A673 (cell line): ENCODE results near the gene INPP1. TPM values are rescaled to one million over a fixed set of nuclear protein-coding genes. Genes with fewer than 3 reads are reported as not detected.
A peak's percentile ranks its signal among the peaks of the same experiment; 100 is the strongest.

Experiments
- BruUV-seq: library from RNA; stranded (reverse); fragments of 400-500 nt; replicated peaks from 2 replicates; lab custom pipeline; 2021; lab: Mats Ljungman, UMichigan
- CTCF ChIA-PET: fragments of 300-600 bp; sonication (Branson Sonifier 250); formaldehyde crosslinking; loops from one replicate; lab custom pipeline; 2022; ENCODE audit warnings: antibody characterized with exemption; lab: Charles Lee
- POLR2A ChIA-PET: fragments of 300-600 bp; sonication (Branson Sonifier 250); formaldehyde crosslinking; loops from one replicate; lab custom pipeline; 2022; ENCODE audit warnings: antibody characterized with exemption; ENCODE audit not compliant: low non-redundant PET; lab: Charles Lee
- DNase-seq: peaks from one replicate; pipeline ENCODE4 v3.0.0-alpha.2; 2015; ENCODE audit warnings: low spot score
- H3K27ac ChIP-seq: fragments of 200-600 bp; sonication (generic); 2 replicates; pipeline ENCODE4 v1.5.1; 2016; ENCODE audit warnings: mixed run types, low read depth, mild to moderate bottlenecking, mixed read lengths, antibody characterized with exemption, low read length; ENCODE audit not compliant: poor library complexity, severe bottlenecking
- H3K27me3 ChIP-seq: fragments of 200-600 bp; sonication (generic); replicated peaks from 2 replicates; pipeline ENCODE4 v1.6.1; 2017; ENCODE audit warnings: mixed run types, low read depth, mild to moderate bottlenecking, mixed read lengths, antibody characterized with exemption, low read length; ENCODE audit not compliant: insufficient read depth, poor library complexity
- H3K36me3 ChIP-seq: fragments of 200-600 bp; sonication (generic); 2 replicates; pipeline ENCODE4 v1.6.1; 2016; ENCODE audit warnings: mixed run types, mild to moderate bottlenecking, mixed read lengths, antibody characterized with exemption, low read length; ENCODE audit not compliant: insufficient read depth, poor library complexity, severe bottlenecking
- H3K4me1 ChIP-seq: fragments of 200-600 bp; sonication (generic); 2 replicates; pipeline ENCODE4 v1.6.1; 2017; ENCODE audit warnings: mixed run types, mild to moderate bottlenecking, mixed read lengths, antibody characterized with exemption, low read length; ENCODE audit not compliant: insufficient read depth, poor library complexity, severe bottlenecking
- H3K4me3 ChIP-seq: fragments of 200-600 bp; sonication (generic); 2 replicates; pipeline ENCODE4 v1.5.1; 2016; ENCODE audit warnings: low read depth, mixed run types, mild to moderate bottlenecking, mixed read lengths, low read length; ENCODE audit not compliant: poor library complexity, severe bottlenecking
- H3K9me3 ChIP-seq: fragments of 200-600 bp; sonication (generic); 2 replicates; pipeline ENCODE4 v1.6.1; 2016; ENCODE audit warnings: mixed run types, low read depth, mild to moderate bottlenecking, mixed read lengths, antibody characterized with exemption, low read length; ENCODE audit not compliant: poor library complexity, severe bottlenecking
- EZH2 ChIP-seq: fragments of 200-600 bp; sonication (generic); IDR thresholded peaks from 2 replicates; pipeline ENCODE4 v1.6.1; 2017; ENCODE audit warnings: borderline replicate concordance, low read depth, mild to moderate bottlenecking, mixed read lengths, antibody characterized with exemption, low read length; ENCODE audit not compliant: poor library complexity, severe bottlenecking
- intact Hi-C: fragments of 100-400 bp; cut with micrococcal nuclease; formaldehyde crosslinking; loops from one replicate; pipeline ENCODE4 v1.10.0; 2022; ENCODE audit not compliant: unreplicated experiment
- total RNA-seq: library from RNA; stranded (reverse); gene quantifications from 2 replicates; pipeline ENCODE4 v1.2.3, GENCODE V29; 2021
- TF ChIP-seq, protein P1 (sequence below): fragments of 300-800, 200-600 bp; sonication (generic); conservative IDR thresholded peaks from 2 replicates; pipeline ENCODE4 v1.5.1; 2017; ENCODE audit warnings: low read depth, mild to moderate bottlenecking, antibody characterized with exemption, low read length, moderate library complexity, mixed read lengths

Gene INPP1
- total RNA-seq, 1 experiment from 2014 or later, result 3.9 TPM

DNA sequence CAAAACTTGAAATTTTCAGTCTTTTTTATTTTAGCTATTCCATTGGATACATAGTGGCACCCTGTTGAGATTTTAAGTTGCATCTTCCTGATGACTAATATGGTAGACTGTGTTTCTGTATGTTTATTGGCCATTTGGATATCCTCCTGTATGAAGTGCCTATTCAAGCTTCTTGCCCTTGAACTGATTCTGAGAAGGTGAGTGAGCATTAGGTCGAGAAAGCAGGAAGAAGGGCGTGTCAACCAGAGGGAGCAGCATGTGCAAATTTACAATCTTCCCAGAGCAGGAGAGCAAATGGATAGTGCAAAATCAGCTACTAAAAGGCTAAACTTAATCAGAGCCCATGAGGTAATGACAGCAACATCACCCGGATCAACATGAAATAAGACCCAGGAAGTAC, 8.6 kb downstream of the INPP1 start:
- no peaks in the 10 kb centered on the region for H3K27me3 ChIP-seq
- H3K36me3 ChIP-seq, result no peaks in the 10 kb centered on the region
- no peaks in the 10 kb centered on the region for H3K9me3 ChIP-seq
- H3K4me3 ChIP-seq, result no peak overlapping the region
- no peak for TF ChIP-seq EZH2
- TF ChIP-seq, protein P1, sequence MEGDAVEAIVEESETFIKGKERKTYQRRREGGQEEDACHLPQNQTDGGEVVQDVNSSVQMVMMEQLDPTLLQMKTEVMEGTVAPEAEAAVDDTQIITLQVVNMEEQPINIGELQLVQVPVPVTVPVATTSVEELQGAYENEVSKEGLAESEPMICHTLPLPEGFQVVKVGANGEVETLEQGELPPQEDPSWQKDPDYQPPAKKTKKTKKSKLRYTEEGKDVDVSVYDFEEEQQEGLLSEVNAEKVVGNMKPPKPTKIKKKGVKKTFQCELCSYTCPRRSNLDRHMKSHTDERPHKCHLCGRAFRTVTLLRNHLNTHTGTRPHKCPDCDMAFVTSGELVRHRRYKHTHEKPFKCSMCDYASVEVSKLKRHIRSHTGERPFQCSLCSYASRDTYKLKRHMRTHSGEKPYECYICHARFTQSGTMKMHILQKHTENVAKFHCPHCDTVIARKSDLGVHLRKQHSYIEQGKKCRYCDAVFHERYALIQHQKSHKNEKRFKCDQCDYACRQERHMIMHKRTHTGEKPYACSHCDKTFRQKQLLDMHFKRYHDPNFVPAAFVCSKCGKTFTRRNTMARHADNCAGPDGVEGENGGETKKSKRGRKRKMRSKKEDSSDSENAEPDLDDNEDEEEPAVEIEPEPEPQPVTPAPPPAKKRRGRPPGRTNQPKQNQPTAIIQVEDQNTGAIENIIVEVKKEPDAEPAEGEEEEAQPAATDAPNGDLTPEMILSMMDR, result no peak
- intact Hi-C loops, result no loop called here
- no TSS peak for BruUV-seq
- CTCF ChIA-PET, result no interaction called here
- H3K4me1 ChIP-seq, result no peaks in the 10 kb centered on the region
- POLR2A ChIA-PET, result interaction anchor here (0.6 kb wide), 1 partner anchor 12 kb away, joined by 3 read pairs; no protein-coding TSS in a partner anchor
- peak; percentile 74 for DNase-seq
- no peak overlapping the region for H3K27ac ChIP-seq

DNA sequence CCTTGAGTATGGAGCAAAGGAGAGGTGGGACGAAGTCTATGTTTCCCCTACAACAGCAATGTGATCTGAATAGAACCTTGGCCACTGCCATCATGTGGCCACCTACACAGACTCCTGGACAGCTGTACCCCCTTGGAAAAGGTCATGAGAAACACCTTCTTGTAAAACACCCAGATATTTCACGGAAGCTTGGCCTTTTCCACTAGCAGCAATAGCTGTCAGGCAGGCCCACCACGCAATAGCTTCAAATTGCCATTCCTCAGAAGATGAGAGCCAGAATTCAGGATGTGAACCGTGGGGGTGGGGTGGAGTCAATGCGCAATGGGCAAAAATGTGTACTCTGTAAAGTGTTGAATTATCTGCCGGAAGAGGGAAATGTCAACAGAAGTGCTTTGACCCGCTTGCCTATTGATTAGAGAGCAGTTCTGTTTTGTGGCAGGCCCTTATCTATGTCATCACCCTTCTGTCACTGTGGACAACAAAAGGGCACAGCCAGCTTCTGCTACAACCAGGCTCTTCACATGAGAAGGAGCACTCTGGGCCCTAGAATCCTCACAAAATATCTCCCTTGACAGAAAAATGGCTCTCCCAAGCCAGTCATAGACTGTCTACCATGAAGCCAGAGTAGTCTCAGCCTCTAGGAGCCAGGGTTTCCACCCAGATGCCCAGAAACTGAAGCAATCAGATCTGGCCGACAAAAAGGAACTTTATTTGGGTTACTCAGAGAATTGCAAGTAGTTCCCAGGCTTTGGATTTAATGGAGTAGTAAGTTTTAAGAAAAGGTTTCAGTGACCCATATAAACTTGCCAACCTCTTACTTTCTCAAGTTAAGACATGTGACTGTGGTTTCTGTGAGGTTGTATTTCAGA, 9.5 kb downstream of the INPP1 start:
- no peaks in the 10 kb centered on the region for H3K9me3 ChIP-seq
- H3K4me1 ChIP-seq, result no peaks in the 10 kb centered on the region
- TF ChIP-seq, protein P1, result no peak
- TF ChIP-seq EZH2, result no peak
- H3K4me3 ChIP-seq, result no peak overlapping the region
- no peaks in the 10 kb centered on the region for H3K36me3 ChIP-seq
- no peak overlapping the region for H3K27ac ChIP-seq
- POLR2A ChIA-PET, result no interaction called here
- H3K27me3 ChIP-seq, result no peaks in the 10 kb centered on the region
- intact Hi-C loops, result no loop called here
- DNase-seq, result no peak
- no TSS peak for BruUV-seq
- CTCF ChIA-PET, result no interaction called here

DNA sequence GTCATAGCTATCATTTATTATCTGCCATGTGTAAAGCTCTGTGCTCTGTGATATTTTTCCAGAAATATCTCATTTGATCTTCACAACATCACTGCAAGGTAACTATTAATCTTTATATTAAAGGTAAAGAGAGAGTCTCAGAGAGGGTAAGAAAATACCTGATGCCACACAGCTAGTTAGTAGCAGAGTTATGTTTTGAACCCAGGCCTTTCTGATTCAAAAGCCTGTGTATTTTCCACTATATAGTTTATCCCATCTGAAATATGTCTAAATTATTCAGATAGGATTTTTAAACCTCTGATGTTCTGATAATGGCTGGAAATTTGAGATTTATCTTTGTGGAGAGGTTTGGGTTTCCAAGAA, 10.1 kb downstream of the INPP1 start:
- no peak overlapping the region for H3K4me3 ChIP-seq
- H3K27ac ChIP-seq, result no peak overlapping the region
- no peak for DNase-seq
- TF ChIP-seq, protein P1, result no peak
- TF ChIP-seq EZH2, result no peak
- CTCF ChIA-PET, result no interaction called here
- no TSS peak for BruUV-seq
- POLR2A ChIA-PET, result no interaction called here
- no peaks in the 10 kb centered on the region for H3K27me3 ChIP-seq
- no peaks in the 10 kb centered on the region for H3K36me3 ChIP-seq
- H3K4me1 ChIP-seq, result no peaks in the 10 kb centered on the region
- H3K9me3 ChIP-seq, result no peaks in the 10 kb centered on the region
- intact Hi-C loops, result no loop called here
